ENCODE measurements around the gene OR8D1. TPM values are rescaled to one million over a fixed set of nuclear protein-coding genes. Genes with fewer than 3 reads are reported as not detected.

OR8D1 gene
- total and polyA plus RNA-seq, 2 donors (not counting 3 experiments of a cell fraction or from before 2014, with no cell fraction given) = not detected

DNA sequence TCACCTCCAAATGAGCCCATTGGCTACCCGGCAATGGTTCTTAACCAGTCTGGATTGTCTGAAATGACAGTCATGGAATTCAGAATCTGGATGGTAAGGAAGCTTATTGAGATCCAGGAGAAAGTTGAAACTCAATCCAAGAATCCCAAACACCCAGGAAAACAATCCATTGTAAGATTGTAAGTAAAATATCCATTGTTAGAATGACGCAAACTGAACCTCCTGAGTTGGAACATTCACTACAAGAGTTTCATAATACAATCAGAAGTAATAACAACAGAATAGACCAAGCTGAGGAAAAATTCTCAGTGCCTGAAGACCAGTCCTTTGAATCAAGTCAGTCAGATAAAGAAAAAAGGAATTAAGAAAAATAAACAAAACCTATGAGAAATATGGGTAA is 35.5 kb downstream of the OR8D1 start:
- no peak for FAIRE-seq
- H3K4me3 ChIP-seq (replicated peaks in 1 of 3; ENCODE audit: insufficient read depth in 1 of 3, low read depth in 1 of 3, low read length in 3 of 3) = no peak overlapping the region
- no peaks in the 10 kb centered on the region for H3K36me3 ChIP-seq (ENCODE audit: control insufficient read depth in 2 of 2, extremely low read depth in 1 of 2, insufficient read depth in 2 of 2, low read length in 2 of 2)
- H3K9ac ChIP-seq (replicated peaks; ENCODE audit: extremely low read depth, insufficient read depth, low read length) = no peak overlapping the region
- H2AFZ ChIP-seq (ENCODE audit: low read depth, low read length) = no peak overlapping the region
- no peak overlapping the region for H3K4me2 ChIP-seq (ENCODE audit: insufficient read depth, low read length)
- CTCF ChIA-PET = interaction anchor here (1.0 to 1.4 kb wide), 3 partner anchors 164 to 209 kb away, joined by 3 to 16 read pairs (median 3); no protein-coding TSS in a partner anchor
- H3K4me1 ChIP-seq (ENCODE audit: control insufficient read depth, extremely low read depth, insufficient read depth, low read length) = peaks cover 15% of the 10 kb centered on the region
- H3K27me3 ChIP-seq (ENCODE audit: control insufficient read depth in 2 of 2, insufficient read depth in 2 of 2, low read length in 2 of 2) = no peaks in the 10 kb centered on the region
- no peak for DNase-seq (ENCODE audit: low read depth, low spot score)
- H4K20me1 ChIP-seq (replicated peaks; ENCODE audit: control insufficient read depth, extremely low read depth, insufficient read depth, low read length) = no peaks in the 10 kb centered on the region
- dilution Hi-C loops (cut with MboI; ENCODE audit: extremely low pct_ligation_motif_present, low sequenced_read_pairs) = no loop called here
- no peak overlapping the region for H3K27ac ChIP-seq (ENCODE audit: insufficient read depth, low read depth, low read length)
- BruUV-seq (replicated peaks) = no TSS peak
- H3K79me2 ChIP-seq (ENCODE audit: control insufficient read depth, insufficient read depth, low read length) = no peaks in the 10 kb centered on the region
- POLR2A ChIA-PET = no interaction called here
- no peaks in the 10 kb centered on the region for H3K9me3 ChIP-seq (replicated peaks; ENCODE audit: control insufficient read depth, insufficient read depth, low read length)
- no peaks in the 10 kb centered on the region for H3K9me1 ChIP-seq (replicated peaks; ENCODE audit: control insufficient read depth, extremely low read depth, insufficient read depth, low read length)
- intact Hi-C loops (cut with micrococcal nuclease) = no loop called here
- TF ChIP-seq EZH2 (IDR thresholded peaks at IDR 0.05; ENCODE audit: borderline replicate concordance, low read depth, low read length, severe bottlenecking) = no peak
- TF ChIP-seq CTCF (IDR thresholded peaks at IDR 0.05; ENCODE audit: extremely low read depth in 1 of 2, insufficient read depth in 1 of 2, low read depth in 1 of 2, low read length in 2 of 2) = no peak
- no peak for TF ChIP-seq FOS (IDR thresholded peaks at IDR 0.05; ENCODE audit: borderline replicate concordance, insufficient read depth, low read length)
- TF ChIP-seq MAX (IDR thresholded peaks at IDR 0.05; ENCODE audit: insufficient read depth, insufficient read length) = no peak
- no peak for TF ChIP-seq JUN (IDR thresholded peaks at IDR 0.05; ENCODE audit: borderline replicate concordance, insufficient read depth, insufficient read length, low read depth)
- TF ChIP-seq GATA2 (IDR thresholded peaks at IDR 0.05; ENCODE audit: insufficient read depth, insufficient read length, low read depth, low read length) = no peak
- TF ChIP-seq POLR2AphosphoS5 (IDR thresholded peaks at IDR 0.05; ENCODE audit: insufficient read depth, low read depth, low read length) = no peak
- no peak for TF ChIP-seq MYC (IDR thresholded peaks at IDR 0.05; ENCODE audit: low read depth, low read length)
- no peak for TF ChIP-seq POLR2A (IDR thresholded peaks at IDR 0.05; ENCODE audit: low read depth, low read length)
